HepG2 (cell line): ENCODE data around the gene TSNAXIP1. TPM values are rescaled to one million over a fixed set of nuclear protein-coding genes. Genes with fewer than 3 reads are reported as not detected.

Experiments
- ATAC-seq: fragments of 200-7000 bp; cut with Tn5 transposase; 3 replicates; pipeline ENCODE4 v1.9.1; 2020; ENCODE audit warnings: mild to moderate bottlenecking, moderate library complexity
- BruUV-seq: library from RNA; stranded (reverse); fragments of 400-500 nt; replicated peaks from 2 replicates; lab custom pipeline; 2021; lab: Mats Ljungman, UMichigan
- CTCF ChIA-PET: fragments of 300-600 bp; formaldehyde crosslinking; extraction: SDS; loops from one replicate; lab custom pipeline; 2021; ENCODE audit warnings: low total read pairs, inconsistent platforms, low intra/inter-chr PET ratio; lab: Yijun Ruan, JAX
- POLR2A ChIA-PET: fragments of 350-600 bp; sonication (Branson Sonifier 250); formaldehyde crosslinking; loops from one replicate; lab custom pipeline; 2020; ENCODE audit warnings: antibody characterized with exemption, inconsistent platforms; lab: Yijun Ruan, JAX
- DNase-seq: peaks from one replicate; pipeline ENCODE4 v3.0.0-alpha.2; 2015; ENCODE audit warnings: low spot score
- FAIRE-seq: peaks from 3 replicates; lab custom pipeline; 2011; peaks lifted over from hg19 to GRCh38; lab: Jason Lieb, UNC
- H2AFZ ChIP-seq: one replicate; pipeline ENCODE4 v1.6.1; 2011; ENCODE audit warnings: low read length, inconsistent platforms
- H3K27ac ChIP-seq: fragments of 300-600 bp; 3 replicates; pipeline ENCODE4 v1.8.0; 2011; ENCODE audit warnings: mixed run types, mild to moderate bottlenecking, mixed read lengths, low read length, inconsistent platforms; ENCODE audit not compliant: insufficient read depth; ENCODE audit errors: extremely low read length
- H3K27me3 ChIP-seq, 2 experiments: fragments of 200-600 bp in 1 of 2; 2 replicates in 1 of 2; 3 replicates in 1 of 2; pipeline versions ENCODE4 v1.6.0 to v1.8.0; 2011; ENCODE audit warnings: low read length in 2 of 2, mild to moderate bottlenecking in 2 of 2, moderate library complexity in 2 of 2, inconsistent platforms in 1 of 2; ENCODE audit not compliant: insufficient read depth in 2 of 2, control insufficient read depth in 1 of 2
- H3K36me3 ChIP-seq, 2 experiments: fragments of 200-600 bp in 1 of 2; replicated peaks in 1 of 2; 2 replicates in 1 of 2; 3 replicates in 1 of 2; pipeline versions ENCODE4 v1.5.1 to v1.8.0; 2011; ENCODE audit warnings: low read length in 2 of 2, inconsistent platforms in 1 of 2; ENCODE audit not compliant: insufficient read depth in 2 of 2, control insufficient read depth in 1 of 2
- H3K4me1 ChIP-seq: 2 replicates; pipeline ENCODE4 v1.5.1; 2012; ENCODE audit warnings: low read length, inconsistent platforms; ENCODE audit not compliant: insufficient read depth
- H3K4me2 ChIP-seq: 2 replicates; pipeline ENCODE4 v1.6.0; 2011; ENCODE audit warnings: low read depth, low read length, inconsistent platforms
- H3K4me3 ChIP-seq, 3 experiments: fragments of 200-600 bp in 1 of 3; sonication (generic), shearing (Covaris generic) in 1 of 3; replicated peaks in 1 of 3; 2 replicates each; pipeline ENCODE4 v1.5.1; 2011 to 2016; ENCODE audit warnings: low read length in 3 of 3, inconsistent platforms in 2 of 3, low read depth in 2 of 3, mild to moderate bottlenecking in 2 of 3, control low read depth in 1 of 3, mixed read lengths in 1 of 3; ENCODE audit not compliant: insufficient read depth in 1 of 3
- H3K79me2 ChIP-seq: one replicate; pipeline ENCODE4 v1.6.1; 2011; ENCODE audit warnings: low read length, inconsistent platforms; ENCODE audit not compliant: insufficient read depth
- H3K9ac ChIP-seq: 2 replicates; pipeline ENCODE4 v1.6.0; 2011; ENCODE audit warnings: mild to moderate bottlenecking, low read depth, low read length, inconsistent platforms; ENCODE audit not compliant: insufficient read depth
- H3K9me3 ChIP-seq: 2 replicates; pipeline ENCODE4 v1.5.1; 2012; ENCODE audit warnings: mild to moderate bottlenecking, low read length
- H4K20me1 ChIP-seq: 2 replicates; pipeline ENCODE4 v1.6.0; 2011; ENCODE audit warnings: inconsistent platforms, mild to moderate bottlenecking, low read length, moderate library complexity; ENCODE audit not compliant: insufficient read depth
- FOXK1 ChIP-seq: sonication (generic); formaldehyde crosslinking; IDR thresholded peaks from 2 replicates; pipeline ENCODE4 v1.4.0; 2020; ENCODE audit warnings: low read depth, missing genetic modification reagents, borderline replicate concordance
- HIVEP1 ChIP-seq: sonication (generic); formaldehyde crosslinking; IDR thresholded peaks from 2 replicates; pipeline ENCODE4 v1.4.0; 2020; ENCODE audit warnings: mild to moderate bottlenecking, missing genetic modification reagents
- NR2F1 ChIP-seq, 2 experiments: fragments of 450-650 bp in 1 of 2; formaldehyde crosslinking in 1 of 2; IDR thresholded peaks; 2 replicates each; pipeline versions ENCODE4 v1.5.0 to v1.6.1; 2016 to 2020; ENCODE audit warnings: mild to moderate bottlenecking in 1 of 2, missing compliant biosample characterization in 1 of 2, missing genetic modification reagents in 1 of 2, moderate library complexity in 1 of 2
- PRMT3 ChIP-seq: sonication (generic); formaldehyde crosslinking; IDR thresholded peaks from 2 replicates; pipeline ENCODE4 v1.8.1; 2022; ENCODE audit warnings: low read depth, mild to moderate bottlenecking, moderate library complexity, missing genetic modification reagents, borderline replicate concordance
- RBM22 ChIP-seq: fragments of 200-400 bp; formaldehyde crosslinking; optimal IDR thresholded peaks from 2 replicates; pipeline ENCODE3; 2017; ENCODE audit warnings: mild to moderate bottlenecking, low read length, moderate library complexity
- ZBTB1 ChIP-seq: sonication (generic); formaldehyde crosslinking; IDR thresholded peaks from 2 replicates; pipeline ENCODE4 v1.4.0; 2020; ENCODE audit warnings: missing genetic modification reagents, borderline replicate concordance
- ZBTB44 ChIP-seq: sonication (generic); formaldehyde crosslinking; IDR thresholded peaks from 2 replicates; pipeline ENCODE4 v1.4.0; 2020; ENCODE audit warnings: missing genetic modification reagents
- ZFP82 ChIP-seq: sonication (generic); formaldehyde crosslinking; IDR thresholded peaks from 2 replicates; pipeline ENCODE4 v1.5.1; 2020; ENCODE audit warnings: mild to moderate bottlenecking, missing genetic modification reagents, borderline replicate concordance
- WGBS: methylation state at CpG from one replicate; pipeline ENCODE4 v1.1.6; 2017; ENCODE audit warnings: low lambda C conversion rate; 5-methylcytosine and 5-hydroxymethylcytosine counted together
- in situ Hi-C: cut with HindIII; loops from 2 replicates; pipeline ENCODE4 v1.10.0; 2017; ENCODE audit warnings: low pct_unique_long_range_greater_than_20kb; ENCODE audit not compliant: extremely low pct_ligation_motif_present
- intact Hi-C: fragments of 100-400 bp; cut with micrococcal nuclease; formaldehyde crosslinking; loops from one replicate; pipeline ENCODE4 v1.10.0; 2022; ENCODE audit not compliant: unreplicated experiment
- polyA plus RNA-seq, 8 experiments: library from polyadenylated mRNA; depleted of rRNA in 3 of 8; stranded (reverse) in 7 of 8; unstranded in 1 of 8; fragments of >200 nt; fragmentation: Illumina TruSeq in 4 of 8; extraction: Trizol in 4 of 8; gene quantifications; 2 replicates each; pipeline versions ENCODE4 v1.2.1 to v1.2.3, GENCODE V29; 2011 to 2016; ENCODE audit warnings: low read depth in 4 of 8, missing spikeins in 1 of 8, mixed read lengths in 1 of 8; ENCODE audit not compliant: insufficient read depth in 1 of 8
- total RNA-seq, 5 experiments: library from RNA; depleted of rRNA; stranded (reverse); fragments of >200 nt; fragmentation: Illumina TruSeq; extraction: Trizol; gene quantifications; 2 replicates each; pipeline ENCODE4 v1.2.3, GENCODE V29; 2016; ENCODE audit warnings: low read depth in 1 of 5

Gene TSNAXIP1
- total and polyA plus RNA-seq, 2 of the 13 experiments (the other 11 are each of a cell fraction or from before 2014, with no cell fraction given): 0.37 to 0.86 TPM

DNA sequence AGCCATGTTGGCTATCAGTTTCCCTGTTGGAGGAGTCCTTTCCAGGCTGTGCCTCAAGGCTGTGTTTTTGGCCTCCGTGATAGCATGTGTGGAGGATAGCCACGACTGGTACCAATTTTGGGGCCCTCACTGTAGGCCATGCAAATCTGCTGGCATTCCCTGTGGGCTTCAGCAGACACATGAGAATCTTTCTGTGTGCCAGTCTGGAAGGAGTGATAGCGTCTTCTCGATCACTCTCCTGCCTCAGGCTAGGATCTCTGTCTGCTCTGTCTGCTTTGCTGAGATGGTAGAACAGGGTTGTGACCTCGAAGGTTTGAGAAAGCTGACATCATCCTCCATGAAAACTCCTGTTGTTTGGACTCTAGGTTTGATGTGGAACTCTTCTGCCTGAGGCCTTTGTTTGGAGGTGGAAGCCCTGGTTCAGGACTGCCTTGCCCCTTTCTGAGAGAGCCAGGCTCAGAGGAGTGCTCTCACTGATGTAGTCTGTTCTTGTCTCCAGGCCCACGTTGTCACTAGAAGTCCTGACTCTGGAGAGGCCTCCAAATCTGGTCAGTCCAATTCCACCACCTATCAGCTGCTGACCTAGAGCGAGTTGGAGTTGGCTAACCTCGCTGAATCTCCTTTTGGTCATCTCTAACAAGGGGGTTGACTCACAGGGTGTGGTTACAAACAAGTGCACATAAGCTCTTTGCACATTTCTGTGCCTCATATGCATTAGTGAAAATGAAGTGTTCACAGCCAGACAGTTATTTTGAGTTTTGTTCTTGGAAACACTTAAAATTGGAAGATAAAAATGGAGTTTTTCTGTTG lies 54.1 kb downstream of the TSNAXIP1 start:
- H3K36me3 ChIP-seq: peaks cover 19 to 49% of the 10 kb centered on the region in 2 experiments
- H3K27ac ChIP-seq: peak overlapping the region; percentile 9
- H3K4me1 ChIP-seq: peaks cover 37% of the 10 kb centered on the region
- FAIRE-seq (no peak), DNase-seq (no peak), ATAC-seq (no peak)
- peaks cover 88% of the 10 kb centered on the region for H3K79me2 ChIP-seq
- intact Hi-C loops (no loop called here), in situ Hi-C loops (no loop called here)
- BruUV-seq: no TSS peak
- POLR2A ChIA-PET: interaction anchor here (0.8 to 1.3 kb wide), 2 partner anchors 15 to 32 kb away, joined by 3 to 4 read pairs; partner anchors contain the start of gene PSKH1
- TF ChIP-seq PRMT3 (no peak), FOXK1 (CRISPR knock-in tag) (no peak), NR2F1 (CRISPR knock-in tag; IDR thresholded peaks at IDR 0.05) (no peak), ZFP82 (no peak), ZBTB1 (CRISPR knock-in tag) (no peak), ZBTB44 (CRISPR knock-in tag) (no peak), RBM22 (peak; percentile 37), HIVEP1 (0 out of 2 replicates have a peak, but pooled peaks have one; percentile 21)
- H2AFZ ChIP-seq: no peak overlapping the region
- H3K9ac ChIP-seq: no peak overlapping the region
- no peak overlapping the region for H3K4me2 ChIP-seq
- CTCF ChIA-PET: no interaction called here
- 92% methylated on average over 8 of the region's 8 CpGs for WGBS
- no peak overlapping the region for H3K4me3 ChIP-seq
- peaks cover 60% of the 10 kb centered on the region for H4K20me1 ChIP-seq
- no peaks in the 10 kb centered on the region for H3K9me3 ChIP-seq
- no peaks in the 10 kb centered on the region for H3K27me3 ChIP-seq
